HL-60 (cell line): ENCODE data around the gene ATF3.

Source experiments
- POLR2AphosphoS5 ChIP-seq: IDR thresholded peaks from 2 replicates; pipeline ENCODE4 v1.6.1; 2012; ENCODE audit warnings: low read depth
- TF ChIP-seq, protein P1 (sequence below): IDR thresholded peaks from one replicate; pipeline ENCODE4 v1.5.1; 2011; ENCODE audit warnings: low read length, control low read depth, inconsistent platforms; ENCODE audit not compliant: insufficient read depth

DNA sequence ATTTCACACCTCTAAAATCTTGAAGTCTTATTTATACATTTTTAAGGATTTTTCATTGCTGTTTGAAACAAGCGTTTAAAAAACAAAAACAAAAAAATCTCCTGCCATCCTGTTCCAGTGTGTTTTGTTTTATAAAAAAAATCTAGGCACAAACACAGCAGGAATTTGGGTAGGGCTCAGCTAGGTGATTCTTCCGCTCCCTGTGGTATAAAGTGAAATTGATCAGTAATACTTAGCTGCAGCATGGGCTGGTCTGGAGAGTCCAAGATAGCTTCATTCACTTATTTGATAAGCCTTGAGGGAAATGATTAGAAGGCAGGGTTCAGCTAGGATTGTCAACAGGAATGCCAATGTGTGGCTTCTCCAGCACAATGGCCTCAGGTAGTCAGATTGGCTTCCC, 25.7 kb downstream of the ATF3 start:
- TF ChIP-seq, protein P1, sequence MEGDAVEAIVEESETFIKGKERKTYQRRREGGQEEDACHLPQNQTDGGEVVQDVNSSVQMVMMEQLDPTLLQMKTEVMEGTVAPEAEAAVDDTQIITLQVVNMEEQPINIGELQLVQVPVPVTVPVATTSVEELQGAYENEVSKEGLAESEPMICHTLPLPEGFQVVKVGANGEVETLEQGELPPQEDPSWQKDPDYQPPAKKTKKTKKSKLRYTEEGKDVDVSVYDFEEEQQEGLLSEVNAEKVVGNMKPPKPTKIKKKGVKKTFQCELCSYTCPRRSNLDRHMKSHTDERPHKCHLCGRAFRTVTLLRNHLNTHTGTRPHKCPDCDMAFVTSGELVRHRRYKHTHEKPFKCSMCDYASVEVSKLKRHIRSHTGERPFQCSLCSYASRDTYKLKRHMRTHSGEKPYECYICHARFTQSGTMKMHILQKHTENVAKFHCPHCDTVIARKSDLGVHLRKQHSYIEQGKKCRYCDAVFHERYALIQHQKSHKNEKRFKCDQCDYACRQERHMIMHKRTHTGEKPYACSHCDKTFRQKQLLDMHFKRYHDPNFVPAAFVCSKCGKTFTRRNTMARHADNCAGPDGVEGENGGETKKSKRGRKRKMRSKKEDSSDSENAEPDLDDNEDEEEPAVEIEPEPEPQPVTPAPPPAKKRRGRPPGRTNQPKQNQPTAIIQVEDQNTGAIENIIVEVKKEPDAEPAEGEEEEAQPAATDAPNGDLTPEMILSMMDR, result no peak
- TF ChIP-seq POLR2AphosphoS5, result no peak
